Cardiac fibroblast (primary cell): ENCODE data around the gene SELENOK.

Experiments
- DNase-seq, 2 donors: peaks; one replicate each; pipeline versions ENCODE4 v3.0.0 to v3.0.0-alpha.2; 2010; ENCODE audit warnings: low read depth in 2 of 2
- H3K4me3 ChIP-seq, 2 donors: replicated peaks in 1 of 2; 1 replicate in 1 of 2; 2 replicates in 1 of 2; pipeline ENCODE4 v1.5.1; 2011; ENCODE audit warnings: low read depth in 2 of 2, low read length in 2 of 2, mild to moderate bottlenecking in 2 of 2, moderate library complexity in 1 of 2
- CTCF ChIP-seq: IDR thresholded peaks from one replicate; pipeline ENCODE4 v1.5.1; 2011; ENCODE audit warnings: low read depth, mild to moderate bottlenecking, low read length, inconsistent platforms

SELENOK gene

GRCh38 chr3:53887446-53887845, 4.2 kb downstream of the SELENOK start:
- no peak for TF ChIP-seq CTCF
- no peak overlapping the region for H3K4me3 ChIP-seq
- DNase-seq = no peak

- no peak overlapping the region for H3K4me3 ChIP-seq
- peak in 1 of 2 donors; percentile 42 for DNase-seq
- TF ChIP-seq CTCF = no peak
Measured at GRCh38 chr3:53885239-53885638, 6.4 kb downstream of the SELENOK start.

GRCh38 chr3:53884623-53885022, 7.0 kb downstream of the SELENOK start:
- no peak overlapping the region for H3K4me3 ChIP-seq
- DNase-seq = no peak
- no peak for TF ChIP-seq CTCF

- DNase-seq = no peak
- H3K4me3 ChIP-seq = no peak overlapping the region
- no peak for TF ChIP-seq CTCF
Measured at GRCh38 chr3:53883008-53883407, 8.7 kb downstream of the SELENOK start.

GRCh38 chr3:53881691-53882593, 9.7 kb downstream of the SELENOK start, which contains the start of gene ACTR8:
Gene ACTR8 (minus strand): TSS chr3:53882152. CDS start chr3:53882101, 51 bp downstream.
- H3K4me3 ChIP-seq = peak within 1 kb of the TSS; percentile 83 to 85
- TF ChIP-seq CTCF = peak; percentile 26
- DNase-seq = peak; percentile 85 to 91

GRCh38 chr3:53880396-53881345, 11.0 kb downstream of the SELENOK start:
- H3K4me3 ChIP-seq = peak overlapping the region; percentile 83 to 85
- DNase-seq = peak; percentile 33 to 43
- no peak for TF ChIP-seq CTCF
